HUDEP-2 (cell line): ENCODE data around the gene RNASE2.
"Not testable (repeated sequence)": the region's sequence is repeated elsewhere in the genome, so short reads cannot be mapped to it uniquely, and the experiment has no call there.

Source experiments
- DNase-seq, 76 experiments: peaks; one replicate each; lab custom pipeline; 2025; ENCODE audit not compliant: unreplicated experiment in 76 of 76; lab: John Stamatoyannopoulos, UW

RNASE2 gene

DNA sequence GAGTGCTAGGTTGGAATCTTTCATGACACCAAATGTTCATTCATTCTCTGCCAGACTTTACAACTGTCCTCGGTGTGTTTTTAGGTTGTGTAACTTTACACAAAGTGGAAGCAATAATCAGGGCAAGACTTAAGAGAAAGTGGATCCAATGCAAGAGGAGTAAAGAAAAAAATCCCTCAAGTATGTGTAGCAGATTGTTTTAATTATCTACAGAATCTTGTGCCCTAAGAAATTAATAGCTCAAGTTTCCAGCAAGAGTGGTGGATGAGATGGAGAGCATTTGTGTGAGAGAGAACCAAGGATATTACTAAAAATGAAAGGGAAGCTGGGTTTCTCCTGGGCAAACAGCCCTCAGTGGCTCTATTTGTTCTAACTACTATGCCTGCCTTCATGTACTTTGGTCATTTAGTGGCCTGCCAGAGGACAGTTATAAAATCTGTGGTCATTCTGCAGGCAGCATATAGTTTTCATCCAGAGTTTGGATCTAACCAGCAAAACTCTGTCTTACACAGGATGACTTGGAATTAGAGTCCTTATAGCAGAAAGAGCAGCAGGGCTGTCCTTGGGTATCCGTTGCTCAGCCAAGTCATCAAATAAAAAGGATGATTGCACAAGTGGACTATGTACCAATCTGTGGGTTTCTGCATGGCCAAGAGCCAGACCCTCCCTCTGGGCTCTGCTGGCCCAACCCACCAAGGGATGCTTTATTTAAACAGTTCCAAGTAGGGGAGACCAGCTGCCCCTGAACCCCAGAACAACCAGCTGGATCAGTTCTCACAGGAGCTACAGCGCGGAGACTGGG, at the start of gene RNASE2:
Gene RNASE2, plus strand, starts transcription at position 752 of the 802 bp plus-strand sequence. CDS start 285 bp downstream, outside the sequence.
- not testable (repeated sequence) for DNase-seq

DNA sequence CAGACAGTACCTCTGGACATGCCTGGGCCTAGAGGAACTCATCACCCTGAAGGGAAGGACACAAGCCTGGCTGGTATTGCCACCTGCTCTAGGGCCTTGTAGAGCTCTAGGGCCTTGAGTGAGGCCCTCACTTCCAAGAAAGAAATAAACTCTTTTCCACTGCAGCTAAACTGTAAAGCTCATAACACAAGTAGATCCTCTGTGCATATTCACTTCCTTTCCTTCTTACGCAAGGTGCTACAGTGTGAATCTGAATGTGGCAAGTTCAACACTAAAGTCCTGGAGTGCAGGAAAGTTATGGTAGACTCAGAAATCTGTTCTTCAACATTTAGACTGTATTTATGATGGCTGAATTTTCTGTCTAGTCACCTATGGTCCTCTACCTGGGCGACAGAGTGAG, 49.6 kb upstream of the RNASE2 start:
- DNase-seq = no peak

DNA sequence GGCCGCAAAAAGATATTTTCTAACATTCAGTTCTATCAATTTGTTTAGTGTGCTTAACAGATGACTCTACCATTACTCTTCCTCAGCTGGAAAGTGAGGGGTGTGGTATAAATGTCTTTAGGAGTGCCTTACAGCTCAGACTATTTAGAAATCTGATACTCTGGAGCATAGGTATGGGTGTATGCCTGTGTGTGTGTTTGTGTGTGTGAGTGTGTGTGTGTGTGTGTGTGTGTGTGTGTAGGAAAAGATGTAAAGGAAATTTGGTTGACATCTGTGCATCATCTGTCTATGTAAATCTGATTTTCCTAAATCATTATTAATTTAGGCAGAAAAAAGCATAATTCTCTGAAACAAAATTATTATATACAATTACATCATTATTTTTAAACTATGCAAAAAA, 48.1 kb upstream of the RNASE2 start:
- no peak for DNase-seq

DNA sequence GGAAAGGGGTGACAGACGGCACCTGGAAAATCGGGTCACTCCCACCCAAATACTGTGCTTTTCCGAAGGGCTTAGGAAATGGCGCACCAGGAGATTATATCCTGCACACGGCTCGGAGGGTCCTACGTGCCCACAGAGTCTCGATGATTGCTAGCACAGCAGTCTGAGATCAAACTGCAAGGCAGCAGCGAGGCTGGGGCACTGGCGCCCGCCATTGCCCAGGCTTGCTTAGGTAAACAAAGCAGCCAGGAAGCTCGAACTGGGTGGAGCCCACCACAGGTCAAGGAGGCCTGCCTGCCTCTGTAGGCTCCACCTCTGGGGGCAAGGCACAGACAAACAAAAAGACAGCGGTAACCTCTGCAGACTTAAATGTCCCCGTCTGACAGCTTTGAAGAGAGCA, 44.5 kb upstream of the RNASE2 start:
- not testable (repeated sequence) for DNase-seq

DNA sequence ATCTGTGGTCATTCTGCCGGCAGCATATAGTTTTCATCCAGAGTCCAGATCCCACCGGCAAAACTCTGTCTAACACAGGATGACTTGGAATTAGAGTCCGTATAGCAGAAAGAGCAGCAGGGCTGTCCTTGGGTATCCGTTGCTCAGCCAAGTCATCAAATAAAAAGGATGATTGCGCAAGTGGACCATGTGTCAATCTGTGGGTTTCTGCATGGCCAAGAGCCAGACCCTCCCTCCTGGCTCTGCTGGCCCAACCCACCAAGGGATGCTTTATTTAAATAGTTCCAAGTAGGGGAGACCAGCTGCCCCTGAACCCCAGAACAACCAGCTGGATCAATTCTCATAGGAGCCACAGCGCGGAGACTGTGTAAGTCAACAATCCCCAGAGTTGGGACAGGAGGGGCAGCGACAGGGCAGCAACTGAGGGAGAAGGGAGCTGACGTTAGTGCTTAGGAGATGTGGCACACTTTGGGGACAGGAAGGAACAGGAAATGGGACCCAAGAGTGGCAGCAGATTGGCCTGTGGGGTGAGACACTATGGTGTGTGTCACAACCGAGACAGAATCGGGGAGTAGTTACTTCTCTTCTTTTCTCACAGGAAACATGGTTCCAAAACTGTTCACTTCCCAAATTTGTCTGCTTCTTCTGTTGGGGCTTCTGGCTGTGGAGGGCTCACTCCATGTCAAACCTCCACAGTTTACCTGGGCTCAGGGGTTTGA, 36.1 kb upstream of the RNASE2 start:
- not testable (repeated sequence) for DNase-seq

DNA sequence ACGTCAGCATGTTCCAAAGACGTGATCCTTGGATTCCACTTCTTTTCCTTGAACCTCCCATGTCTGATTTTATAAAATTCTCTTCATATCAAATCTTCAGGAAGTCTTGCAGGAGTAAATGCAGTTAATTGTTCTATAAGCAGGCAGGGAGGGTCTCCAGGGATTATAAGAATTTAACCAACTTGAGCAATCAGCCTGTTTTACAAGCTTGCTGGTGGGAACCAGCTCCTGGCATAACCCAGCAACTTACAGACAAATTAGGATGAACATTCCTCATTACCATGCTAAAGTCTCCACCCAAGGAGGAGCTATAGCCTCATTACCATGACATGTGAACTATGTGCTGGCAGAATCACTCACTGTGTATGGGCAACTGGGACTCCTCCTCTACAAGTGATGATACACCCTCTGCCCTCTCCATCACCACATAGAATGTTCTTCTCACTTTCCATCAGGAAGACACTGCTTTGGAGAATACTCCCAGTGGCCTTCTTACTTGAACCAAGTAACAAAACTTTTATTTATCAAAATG, 31.5 kb upstream of the RNASE2 start:
- DNase-seq = not testable (repeated sequence)

DNA sequence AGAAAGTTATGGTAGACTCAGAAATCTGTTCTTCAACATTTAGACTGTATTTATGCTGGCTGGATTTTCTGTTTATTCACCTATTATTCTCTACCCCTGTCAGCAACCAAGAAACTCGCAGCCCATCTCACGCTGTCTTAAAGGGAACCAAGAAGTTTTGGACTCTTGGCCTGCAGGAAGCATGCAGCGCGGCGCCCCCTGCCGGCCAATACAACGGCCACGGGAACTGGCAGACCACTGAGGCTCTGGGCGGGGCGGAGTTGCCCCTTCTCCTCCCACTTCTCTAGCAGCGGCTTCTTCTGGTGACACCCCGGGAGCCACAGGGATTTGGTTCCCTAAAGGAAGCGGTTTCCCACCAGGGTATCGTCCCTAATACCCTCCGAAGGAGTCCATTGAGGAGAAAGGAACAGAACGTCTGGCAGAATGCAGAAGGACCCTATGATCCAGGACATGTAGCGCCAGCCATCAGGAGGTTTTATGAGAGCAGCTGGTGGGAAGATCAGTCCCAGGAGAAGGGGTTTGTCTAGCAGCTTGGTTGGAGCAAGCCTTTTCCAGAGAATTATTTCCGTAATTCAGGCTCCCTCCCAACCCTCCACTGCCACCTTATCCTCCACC, 21.0 kb upstream of the RNASE2 start:
- peak in 54 of 76 experiments; percentile 1 to 67 (median 32) for DNase-seq

DNA sequence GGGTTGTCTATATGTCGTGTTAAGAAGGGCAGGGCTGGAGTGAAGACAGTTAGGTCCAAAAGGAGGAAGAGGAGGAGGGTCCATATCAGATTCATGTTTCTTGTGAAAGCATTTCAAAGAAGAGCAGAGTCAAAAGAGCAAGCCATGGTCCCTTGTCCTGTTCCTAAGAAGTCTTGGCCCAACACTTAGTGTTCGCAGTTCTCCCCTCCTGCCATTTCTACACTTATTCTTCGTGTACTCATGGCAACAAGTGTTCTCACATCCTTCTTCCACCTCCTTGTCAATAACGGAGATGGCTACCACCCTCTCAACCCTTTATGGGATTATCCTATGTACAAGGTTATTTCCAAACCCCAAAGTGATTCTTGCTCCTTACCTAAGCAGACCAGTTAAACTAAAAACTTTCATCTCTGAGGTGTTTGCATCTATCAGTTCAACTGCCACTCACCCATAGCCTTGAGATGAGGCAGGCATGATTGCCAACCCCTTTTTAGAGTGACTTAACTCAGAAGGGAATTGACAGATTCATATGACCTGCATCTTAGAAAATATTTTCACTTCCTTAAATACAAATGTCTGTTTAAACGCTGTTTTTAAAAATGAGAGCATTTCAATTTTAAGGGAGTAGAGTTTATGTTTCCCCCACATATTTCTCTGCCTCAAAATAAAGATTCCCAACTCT, 19.8 kb upstream of the RNASE2 start:
- no peak for DNase-seq

DNA sequence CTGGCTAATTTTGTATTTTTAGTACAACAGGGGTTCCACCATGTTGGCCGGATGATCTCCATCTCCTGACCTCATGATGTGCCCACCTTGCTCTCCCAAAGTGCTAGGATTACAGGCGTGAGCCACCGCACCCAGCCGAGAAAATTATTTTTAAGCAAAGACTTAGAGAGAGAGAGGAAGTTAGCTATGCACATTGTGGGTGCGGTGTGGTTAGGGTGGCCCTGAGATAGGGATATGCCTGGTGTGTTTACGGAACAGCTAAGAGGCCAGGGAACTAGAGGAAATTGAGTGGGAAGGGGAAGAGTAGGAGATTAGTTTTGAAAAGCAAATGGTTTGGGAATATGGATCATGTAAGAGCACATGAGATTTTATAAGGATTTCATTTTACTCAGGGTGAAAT, 10.1 kb upstream of the RNASE2 start:
- DNase-seq = not testable (repeated sequence)

DNA sequence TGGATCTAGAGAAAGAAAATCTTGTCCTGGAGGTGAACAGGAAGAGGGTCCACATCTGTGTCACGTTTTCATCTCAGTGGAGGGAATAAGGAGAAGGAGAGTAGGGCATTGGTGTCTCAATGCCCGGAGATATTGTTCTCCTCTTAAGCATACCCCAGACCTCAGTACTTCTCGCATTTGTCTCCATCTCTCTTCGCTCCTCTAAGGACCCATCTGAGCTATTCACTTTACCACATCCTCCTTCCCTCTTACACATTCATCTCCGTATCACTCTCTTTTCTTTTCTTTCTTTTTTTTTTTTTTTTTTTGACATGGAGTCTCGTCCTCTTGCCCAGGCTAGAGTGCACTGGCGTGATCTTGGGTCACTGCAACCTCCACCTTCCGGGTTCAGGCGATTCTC, 8.6 kb upstream of the RNASE2 start:
- DNase-seq = not testable (repeated sequence)

DNA sequence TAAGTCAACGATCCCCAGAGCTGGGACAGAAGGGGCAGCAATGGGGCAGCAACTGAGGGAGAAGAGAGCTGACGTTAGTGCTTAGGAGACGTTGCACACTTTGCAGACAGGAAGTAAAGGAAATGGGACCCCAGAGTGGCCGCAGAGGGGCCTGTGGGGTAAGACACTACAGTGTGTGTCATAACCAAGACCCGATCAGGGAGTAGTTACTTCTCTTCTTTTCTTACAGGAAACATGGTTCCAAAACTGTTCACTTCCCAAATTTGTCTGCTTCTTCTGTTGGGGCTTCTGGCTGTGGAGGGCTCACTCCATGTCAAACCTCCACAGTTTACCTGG, 219 bp downstream of the RNASE2 start:
- not testable (repeated sequence) for DNase-seq

DNA sequence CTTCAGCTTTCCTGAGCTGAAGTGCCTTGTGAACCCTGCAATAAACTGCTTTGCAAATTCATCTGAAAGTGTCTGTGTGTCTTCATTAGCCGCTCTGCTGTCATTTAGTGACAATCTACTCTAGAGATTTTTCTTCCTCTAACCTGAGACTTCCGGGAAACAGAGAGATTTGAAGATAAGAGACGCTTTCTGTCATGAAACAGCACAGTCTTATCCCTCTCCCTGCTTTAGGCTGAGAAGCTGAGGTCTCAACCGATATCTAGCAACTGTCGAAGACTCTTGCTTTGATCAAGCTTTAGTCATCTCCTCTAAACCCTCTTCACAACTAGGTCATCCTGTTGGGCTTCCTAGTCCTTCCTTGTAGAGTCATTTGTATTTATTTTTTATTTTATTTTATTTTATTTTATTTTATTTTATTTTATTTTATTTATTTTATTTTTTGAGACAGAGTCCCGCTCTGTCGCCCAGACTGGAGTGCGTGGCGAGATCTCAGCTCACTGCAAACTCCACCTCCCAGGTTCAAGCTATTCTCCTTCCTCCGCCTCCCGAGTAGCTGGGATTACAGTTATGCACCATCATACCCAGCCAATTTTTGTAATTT, 1.2 kb downstream of the RNASE2 start:
- no peak for DNase-seq

DNA sequence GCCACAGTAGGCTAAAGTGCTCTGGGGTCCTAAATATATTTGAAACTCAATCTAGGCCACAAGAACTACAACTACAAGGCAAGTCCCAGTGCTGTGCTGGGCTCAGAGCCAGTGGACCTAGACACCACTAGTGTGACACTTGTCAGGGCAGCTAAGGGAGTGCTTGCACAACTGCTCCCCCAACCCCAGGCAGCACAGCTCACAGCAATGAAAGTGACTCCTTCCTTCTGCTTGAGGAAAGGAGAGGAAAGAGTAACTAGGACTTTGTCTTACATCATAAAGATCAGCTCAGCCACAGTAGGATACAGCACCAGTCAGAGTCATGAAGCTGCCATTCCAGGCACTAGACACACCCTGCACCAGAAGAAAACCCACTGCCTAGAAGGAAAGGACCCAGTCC, 3.7 kb downstream of the RNASE2 start:
- not testable (repeated sequence) for DNase-seq

DNA sequence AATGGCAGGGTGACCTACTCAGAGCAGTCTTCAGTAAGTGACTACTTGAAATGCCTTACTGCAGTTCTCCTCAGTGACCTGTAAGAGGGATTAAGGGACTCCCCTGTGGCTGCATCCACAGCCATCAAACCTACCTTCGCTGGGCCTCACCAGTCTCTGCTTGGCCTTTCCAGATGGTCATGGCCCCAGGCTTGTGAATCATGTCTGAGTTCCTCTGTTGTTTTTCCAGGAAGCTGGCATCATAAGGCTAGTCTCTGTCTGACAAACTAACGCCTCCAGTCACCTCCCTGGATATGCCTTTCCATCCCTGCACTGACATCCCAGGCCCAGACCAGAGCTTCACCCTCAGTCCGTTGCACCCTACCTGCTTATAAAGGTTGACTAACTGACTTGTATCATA, 14.0 kb downstream of the RNASE2 start:
- DNase-seq = no peak

DNA sequence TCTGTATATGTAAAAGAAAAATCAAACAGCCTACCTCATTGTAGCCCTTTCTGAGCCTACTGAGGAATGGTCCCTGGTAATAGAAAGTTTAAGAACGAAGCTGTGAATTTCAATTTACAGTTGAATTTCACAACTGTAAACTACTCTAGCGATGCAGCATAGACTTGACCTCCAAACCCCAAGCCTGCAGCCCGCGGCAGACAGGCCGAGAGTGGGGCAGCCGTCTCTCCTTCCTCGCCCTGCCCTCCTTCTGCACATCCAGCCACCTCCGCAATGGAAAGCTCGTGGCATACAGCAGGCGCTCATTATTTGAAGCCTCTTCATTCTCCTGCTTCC, 15.3 kb downstream of the RNASE2 start:
- peak in 1 of 76 experiments; percentile 58 for DNase-seq

DNA sequence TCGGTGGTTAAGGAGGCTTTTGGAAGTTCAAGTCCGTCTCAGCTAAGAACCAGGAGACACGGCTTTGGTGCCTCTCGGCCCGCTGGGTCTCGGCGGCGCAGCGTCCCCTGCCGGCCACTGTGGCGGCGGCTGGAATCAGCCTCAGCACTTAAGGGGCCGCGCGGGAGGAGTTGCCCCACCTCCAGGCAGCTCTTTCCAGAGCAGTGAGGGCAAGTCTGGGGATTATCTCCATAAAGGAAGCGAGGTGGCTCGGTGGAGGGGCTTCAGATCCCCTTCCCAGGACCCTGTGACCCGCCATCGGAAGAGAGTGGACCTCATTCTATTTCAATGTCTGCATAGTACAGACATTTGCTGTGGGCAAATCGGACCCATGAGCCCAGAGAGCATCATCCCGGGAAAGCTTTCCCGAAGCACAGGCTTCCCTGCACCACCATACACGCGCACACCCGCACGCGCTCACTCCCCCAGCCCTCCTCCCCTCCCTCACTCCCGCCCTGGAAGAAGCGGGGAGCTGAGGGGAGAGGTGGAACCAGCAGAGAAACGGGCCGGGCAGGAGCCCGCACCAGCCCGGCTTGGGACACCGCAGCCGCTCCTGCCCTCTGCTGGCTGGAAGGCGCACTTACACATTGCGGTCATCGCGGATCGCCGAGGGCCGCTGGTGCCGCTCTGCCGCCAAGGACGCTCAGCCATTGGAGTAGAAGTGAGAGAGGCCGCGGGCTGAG, 15.9 kb downstream of the RNASE2 start:
- peak in 74 of 76 experiments; percentile 9 to 88 (median 65) for DNase-seq

DNA sequence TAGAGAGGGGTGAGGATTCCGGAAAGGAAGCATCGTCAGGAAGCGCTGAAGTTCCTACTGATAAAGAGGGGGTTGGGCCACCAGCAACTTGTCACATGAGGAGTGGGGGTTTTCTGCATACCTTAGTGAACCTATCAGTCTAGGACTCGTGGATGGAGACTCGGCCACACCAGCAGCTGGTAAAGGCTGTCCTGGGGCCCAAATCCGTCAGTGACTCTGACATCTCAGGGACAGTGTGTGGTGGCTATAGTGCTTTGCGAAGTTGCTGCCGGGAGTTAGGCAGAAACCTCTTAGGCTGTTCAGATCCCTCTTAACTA, 16.4 kb downstream of the RNASE2 start:
- peak in 1 of 76 experiments; percentile 43 for DNase-seq

DNA sequence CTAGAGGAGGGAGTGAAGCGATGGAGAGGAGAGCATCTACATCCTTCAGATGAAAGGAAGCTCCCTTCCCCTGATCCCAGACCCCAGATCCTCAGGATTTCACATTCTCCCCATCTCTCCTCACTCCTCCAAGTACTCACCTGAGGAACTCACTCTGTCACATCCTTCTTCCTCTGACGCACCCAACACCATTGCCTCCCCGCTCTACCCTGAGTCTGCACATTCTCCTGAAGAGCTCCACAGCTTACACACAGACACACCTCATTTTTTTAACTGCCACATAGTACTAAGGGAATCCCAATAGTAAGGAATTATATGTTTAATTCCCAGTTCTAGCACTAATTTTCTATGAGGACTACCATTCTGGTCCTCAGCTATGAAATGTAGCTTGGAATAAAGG, 18.2 kb downstream of the RNASE2 start:
- DNase-seq = no peak

DNA sequence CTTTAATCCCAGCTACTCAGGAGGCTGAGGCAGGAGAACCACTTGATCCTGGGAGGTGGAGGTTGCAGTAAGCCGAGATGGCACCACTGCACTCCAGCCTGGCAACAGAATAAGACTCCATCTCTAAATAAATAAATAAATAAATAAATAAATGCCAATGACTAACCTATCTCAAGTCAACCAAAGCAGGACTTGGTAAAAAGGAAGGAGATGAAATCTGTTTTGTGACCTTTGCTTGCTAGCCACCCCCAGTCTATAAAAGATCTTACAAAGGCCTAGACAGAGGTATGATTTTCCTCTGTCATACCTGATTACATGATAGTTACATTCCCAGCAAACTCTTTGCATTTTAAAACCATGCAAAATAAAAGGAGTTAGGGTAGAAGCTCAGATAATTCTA, 21.0 kb downstream of the RNASE2 start:
- no peak for DNase-seq

DNA sequence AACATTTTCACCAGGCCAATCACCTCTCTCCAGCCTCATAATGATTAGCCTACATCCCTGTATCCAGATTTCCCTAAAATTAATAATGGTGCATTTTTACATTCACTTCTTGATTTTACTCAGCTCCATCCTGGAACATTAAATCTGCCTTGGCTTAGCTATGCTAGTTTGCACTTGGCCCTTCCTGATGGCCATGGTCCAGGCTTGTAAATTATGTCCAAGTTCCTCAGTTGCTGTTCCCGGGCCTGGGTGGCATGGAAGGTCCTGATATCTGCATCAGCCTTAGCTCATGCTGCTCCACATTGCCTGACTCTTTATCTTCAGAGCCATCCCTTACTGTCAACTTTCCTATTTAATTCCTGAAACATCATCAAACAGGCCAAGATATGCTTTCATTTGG, 23.4 kb downstream of the RNASE2 start:
- no peak for DNase-seq
